Ammon's horn (tissue), 1 donor: ENCODE measurements around the gene COPS3.

Source experiments
- DNase-seq: peaks from one replicate; pipeline ENCODE4 v3.0.0-alpha.2; 2016; ENCODE audit warnings: low spot score

Gene COPS3

GRCh38 chr17:17216236-17216635 is 64.8 kb downstream of the COPS3 start:
- DNase-seq: no peak

- no peak for DNase-seq
Observed at GRCh38 chr17:17215575-17215974, 65.5 kb downstream of the COPS3 start.

- DNase-seq: no peak
Observed at GRCh38 chr17:17214646-17215436, 66.2 kb downstream of the COPS3 start.

- no peak for DNase-seq
Observed at GRCh38 chr17:17213775-17214174, 67.3 kb downstream of the COPS3 start.

- no peak for DNase-seq
Observed at GRCh38 chr17:17207998-17208397, 73.0 kb downstream of the COPS3 start.

GRCh38 chr17:17206913-17207335 is 74.1 kb downstream of the COPS3 start:
- DNase-seq: no peak

GRCh38 chr17:17206124-17206912 is 74.7 kb downstream of the COPS3 start, which contains the start of gene PLD6:
TSS of gene PLD6 (minus strand) at chr17:17206333. CDS start at chr17:17206286, 47 bp downstream.
- DNase-seq: peak; percentile 67

- no peak for DNase-seq
Observed at GRCh38 chr17:17205368-17206123, 75.5 kb downstream of the COPS3 start.

GRCh38 chr17:17204635-17205231 is 76.3 kb downstream of the COPS3 start:
- DNase-seq: no peak

GRCh38 chr17:17204041-17204591 is 76.9 kb downstream of the COPS3 start:
- DNase-seq: peak; percentile 81

GRCh38 chr17:17203173-17203730 is 77.8 kb downstream of the COPS3 start:
- DNase-seq: no peak

GRCh38 chr17:17201907-17202306 is 79.1 kb downstream of the COPS3 start:
- no peak for DNase-seq

- DNase-seq: no peak
Observed at GRCh38 chr17:17201271-17201670, 79.8 kb downstream of the COPS3 start.

- DNase-seq: no peak
Observed at GRCh38 chr17:17200831-17201230, 80.2 kb downstream of the COPS3 start.

- DNase-seq: no peak
Observed at GRCh38 chr17:17200311-17200710, 80.7 kb downstream of the COPS3 start.

- DNase-seq: no peak
Observed at GRCh38 chr17:17198281-17198680, 82.8 kb downstream of the COPS3 start.

GRCh38 chr17:17196776-17197175 is 84.3 kb downstream of the COPS3 start:
- no peak for DNase-seq
